HepG2 (cell line): Measurements from ENCODE around the gene CNTROB. TPM values are rescaled to one million over a fixed set of nuclear protein-coding genes. Genes with fewer than 3 reads are reported as not detected.
A peak's percentile ranks its signal among the peaks of the same experiment; 100 is the strongest.

ENCODE experiments used
- BORCS8-MEF2B ChIP-seq: sonication (generic); formaldehyde crosslinking; IDR thresholded peaks from 2 replicates; pipeline ENCODE4 v1.8.0; 2022; ENCODE audit warnings: mild to moderate bottlenecking, missing genetic modification reagents
- BRD4 ChIP-seq: sonication (generic); formaldehyde crosslinking; IDR thresholded peaks from 2 replicates; pipeline ENCODE4 v1.4.0; 2020; ENCODE audit warnings: missing genetic modification reagents
- DNMT3B ChIP-seq: conservative IDR thresholded peaks from 2 replicates; pipeline ENCODE4 v1.6.1; 2016; ENCODE audit warnings: missing biosample characterization, control low read depth
- GATAD1 ChIP-seq: IDR thresholded peaks from 2 replicates; pipeline ENCODE4 v1.6.1; 2016; ENCODE audit warnings: missing genetic modification reagents, missing compliant biosample characterization
- HNF1B ChIP-seq: sonication (generic); formaldehyde crosslinking; IDR thresholded peaks from 2 replicates; pipeline ENCODE4 v1.5.1; 2020; ENCODE audit warnings: mild to moderate bottlenecking, moderate library complexity, missing genetic modification reagents
- KDM6A ChIP-seq: IDR thresholded peaks from 2 replicates; pipeline ENCODE4 v1.6.1; 2016; ENCODE audit warnings: low read depth
- KLF15 ChIP-seq: sonication (generic); formaldehyde crosslinking; IDR thresholded peaks from 2 replicates; pipeline ENCODE4 v1.8.1; 2023; ENCODE audit warnings: borderline replicate concordance, mild to moderate bottlenecking, inconsistent platforms, missing genetic modification reagents, mixed read lengths
- MYNN ChIP-seq: sonication (generic); formaldehyde crosslinking; IDR thresholded peaks from 2 replicates; pipeline ENCODE4 v1.4.0; 2020; ENCODE audit warnings: mild to moderate bottlenecking, low read depth, missing genetic modification reagents
- NCOA5 ChIP-seq: sonication (generic); formaldehyde crosslinking; IDR thresholded peaks from 2 replicates; pipeline ENCODE4 v1.4.0; 2020; ENCODE audit warnings: missing genetic modification reagents
- NR2F6 ChIP-seq, 2 experiments: IDR thresholded peaks; 2 replicates each; pipeline ENCODE4 v1.6.1; 2016; ENCODE audit warnings: antibody characterized with exemption in 1 of 2, mild to moderate bottlenecking in 1 of 2
- PAWR ChIP-seq: sonication (generic); formaldehyde crosslinking; IDR thresholded peaks from 2 replicates; pipeline ENCODE4 v1.4.0; 2020; ENCODE audit warnings: missing genetic modification reagents, mild to moderate bottlenecking, borderline replicate concordance
- PRMT3 ChIP-seq: sonication (generic); formaldehyde crosslinking; IDR thresholded peaks from 2 replicates; pipeline ENCODE4 v1.8.1; 2022; ENCODE audit warnings: low read depth, mild to moderate bottlenecking, moderate library complexity, missing genetic modification reagents, borderline replicate concordance
- SAFB2 ChIP-seq: sonication (generic); formaldehyde crosslinking; IDR thresholded peaks from 2 replicates; pipeline ENCODE4 v1.5.1; 2020; ENCODE audit warnings: missing genetic modification reagents, low read depth, mild to moderate bottlenecking, borderline replicate concordance
- SAP130 ChIP-seq: IDR thresholded peaks from 2 replicates; pipeline ENCODE4 v1.6.1; 2016; ENCODE audit warnings: low read depth
- SETDB1 ChIP-seq: sonication (generic); formaldehyde crosslinking; IDR thresholded peaks from 2 replicates; pipeline ENCODE4 v1.5.1; 2020; ENCODE audit warnings: missing genetic modification reagents, mild to moderate bottlenecking, borderline replicate concordance
- SKI ChIP-seq: fragments of 450-650 bp; IDR thresholded peaks from one replicate; pipeline ENCODE4 v1.6.1; 2018; ENCODE audit warnings: mild to moderate bottlenecking; ENCODE audit not compliant: partially characterized antibody
- SMAD1 ChIP-seq: sonication (generic); formaldehyde crosslinking; IDR thresholded peaks from 2 replicates; pipeline ENCODE4 v1.4.0; 2020; ENCODE audit warnings: missing genetic modification reagents, low read depth, mild to moderate bottlenecking, borderline replicate concordance
- ZFX ChIP-seq: sonication (generic); formaldehyde crosslinking; IDR thresholded peaks from 2 replicates; pipeline ENCODE4 v1.4.0; 2020; ENCODE audit warnings: mild to moderate bottlenecking, low read depth, missing genetic modification reagents, moderate library complexity
- ZNF10 ChIP-seq: sonication (generic); formaldehyde crosslinking; IDR thresholded peaks from 2 replicates; pipeline ENCODE4 v1.4.0; 2020; ENCODE audit warnings: mild to moderate bottlenecking, low read depth, missing genetic modification reagents, borderline replicate concordance
- ZNF264 ChIP-seq: sonication (generic); formaldehyde crosslinking; IDR thresholded peaks from 2 replicates; pipeline ENCODE4 v1.4.0; 2020; ENCODE audit warnings: missing genetic modification reagents
- ZNF430 ChIP-seq: sonication (generic); formaldehyde crosslinking; IDR thresholded peaks from 2 replicates; pipeline ENCODE4 v1.9.0; 2021; ENCODE audit warnings: mild to moderate bottlenecking, missing genetic modification reagents
- ZNF598 ChIP-seq: sonication (generic); formaldehyde crosslinking; IDR thresholded peaks from 2 replicates; pipeline ENCODE4 v1.5.1; 2020; ENCODE audit warnings: mild to moderate bottlenecking, missing genetic modification reagents, borderline replicate concordance
- ZNF615 ChIP-seq: sonication (generic); formaldehyde crosslinking; IDR thresholded peaks from 2 replicates; pipeline ENCODE4 v1.5.0; 2020; ENCODE audit warnings: mild to moderate bottlenecking, missing genetic modification reagents, borderline replicate concordance
- ZNF768 ChIP-seq: sonication (generic); formaldehyde crosslinking; IDR thresholded peaks from 2 replicates; pipeline ENCODE4 v1.4.0; 2020; ENCODE audit warnings: missing genetic modification reagents
- polyA plus RNA-seq, 8 experiments: library from polyadenylated mRNA; depleted of rRNA in 3 of 8; stranded (reverse) in 7 of 8; unstranded in 1 of 8; fragments of >200 nt; fragmentation: Illumina TruSeq in 4 of 8; extraction: Trizol in 4 of 8; gene quantifications; 2 replicates each; pipeline versions ENCODE4 v1.2.1 to v1.2.3, GENCODE V29; 2011 to 2016; ENCODE audit warnings: low read depth in 4 of 8, missing spikeins in 1 of 8, mixed read lengths in 1 of 8; ENCODE audit not compliant: insufficient read depth in 1 of 8
- total RNA-seq, 5 experiments: library from RNA; depleted of rRNA; stranded (reverse); fragments of >200 nt; fragmentation: Illumina TruSeq; extraction: Trizol; gene quantifications; 2 replicates each; pipeline ENCODE4 v1.2.3, GENCODE V29; 2016; ENCODE audit warnings: low read depth in 1 of 5
- TF ChIP-seq, protein P1 (sequence below): sonication (generic); formaldehyde crosslinking; IDR thresholded peaks from 2 replicates; pipeline ENCODE4 v1.5.1; 2020; ENCODE audit warnings: mild to moderate bottlenecking, missing genetic modification reagents

The CNTROB gene
- total and polyA plus RNA-seq, 2 of the 13 experiments (the other 11 are each of a cell fraction or from before 2014, with no cell fraction given): 21.2 to 24.1 TPM

- no peak for TF ChIP-seq ZNF615 (CRISPR knock-in tag)
- TF ChIP-seq PAWR (CRISPR knock-in tag): no peak
- 0 out of 2 replicates have a peak, but pooled peaks have one; percentile 72 for TF ChIP-seq SMAD1
- TF ChIP-seq BORCS8-MEF2B (CRISPR knock-in tag): 0 out of 2 replicates have a peak, but pooled peaks have one; percentile 48
- no peak for TF ChIP-seq PRMT3
- TF ChIP-seq DNMT3B: no peak
- TF ChIP-seq ZNF598 (CRISPR knock-in tag): 0 out of 2 replicates have a peak, but pooled peaks have one; percentile 18
- TF ChIP-seq GATAD1 (CRISPR knock-in tag): peak; percentile 86
- TF ChIP-seq ZNF430: 0 out of 2 replicates have a peak, but pooled peaks have one; percentile 0
- no peak for TF ChIP-seq NCOA5 (CRISPR knock-in tag)
- TF ChIP-seq, protein P1, sequence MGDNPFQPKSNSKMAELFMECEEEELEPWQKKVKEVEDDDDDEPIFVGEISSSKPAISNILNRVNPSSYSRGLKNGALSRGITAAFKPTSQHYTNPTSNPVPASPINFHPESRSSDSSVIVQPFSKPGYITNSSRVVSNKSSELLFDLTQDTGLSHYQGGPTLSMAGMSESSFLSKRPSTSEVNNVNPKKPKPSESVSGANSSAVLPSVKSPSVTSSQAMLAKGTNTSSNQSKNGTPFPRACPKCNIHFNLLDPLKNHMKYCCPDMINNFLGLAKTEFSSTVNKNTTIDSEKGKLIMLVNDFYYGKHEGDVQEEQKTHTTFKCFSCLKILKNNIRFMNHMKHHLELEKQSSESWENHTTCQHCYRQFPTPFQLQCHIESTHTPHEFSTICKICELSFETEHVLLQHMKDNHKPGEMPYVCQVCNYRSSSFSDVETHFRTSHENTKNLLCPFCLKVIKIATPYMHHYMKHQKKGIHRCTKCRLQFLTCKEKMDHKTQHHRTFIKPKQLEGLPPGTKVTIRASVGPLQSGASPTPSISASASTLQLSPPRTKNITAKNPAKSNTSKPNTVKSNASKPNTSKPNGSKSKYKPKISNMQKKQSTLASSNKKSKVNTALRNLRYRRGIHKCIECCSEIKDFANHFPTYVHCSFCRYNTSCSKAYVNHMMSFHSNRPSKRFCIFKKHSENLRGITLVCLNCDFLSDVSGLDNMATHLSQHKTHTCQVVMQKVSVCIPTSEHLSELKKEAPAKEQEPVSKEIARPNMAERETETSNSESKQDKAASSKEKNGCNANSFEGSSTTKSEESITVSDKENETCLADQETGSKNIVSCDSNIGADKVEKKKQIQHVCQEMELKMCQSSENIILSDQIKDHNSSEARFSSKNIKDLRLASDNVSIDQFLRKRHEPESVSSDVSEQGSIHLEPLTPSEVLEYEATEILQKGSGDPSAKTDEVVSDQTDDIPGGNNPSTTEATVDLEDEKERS (CRISPR knock-in tag): no peak
- no peak for TF ChIP-seq KDM6A
- peak; percentile 41 for TF ChIP-seq SKI
- no peak for TF ChIP-seq SETDB1
- TF ChIP-seq HNF1B: no peak; the same call in none of the 2 replicates
- TF ChIP-seq SAP130: peak; percentile 92
- TF ChIP-seq ZNF768 (CRISPR knock-in tag): no peak
- TF ChIP-seq SAFB2 (CRISPR knock-in tag): no peak
- no peak for TF ChIP-seq KLF15 (CRISPR knock-in tag)
- TF ChIP-seq ZNF264: no peak
- TF ChIP-seq BRD4 (CRISPR knock-in tag): no peak
- no peak for TF ChIP-seq ZNF10 (CRISPR knock-in tag)
- TF ChIP-seq MYNN (CRISPR knock-in tag): no peak
- peak; percentile 74 for TF ChIP-seq ZFX (CRISPR knock-in tag)
- TF ChIP-seq NR2F6 (IDR thresholded peaks at IDR 0.05): no peak
- TF ChIP-seq NR2F6 (CRISPR knock-in tag; IDR thresholded peaks at IDR 0.05): no peak
Observed at GRCh38 chr17:7931709-7932482, at the start of gene CNTROB, which contains the start of gene TRAPPC1 (continued).
